HG03469 (cell line): ENCODE data around the gene MRPL22.
"Not testable (repeated sequence)": the region's sequence is repeated elsewhere in the genome, so short reads cannot be mapped to it uniquely, and the experiment has no call there.

Source experiments
- ATAC-seq: cut with Tn5 transposase; IDR thresholded peaks from one replicate; pipeline ENCODE4 v1.9.1; 2021; ENCODE audit warnings: mild to moderate bottlenecking, moderate library complexity, moderate number of reproducible peaks; ENCODE audit not compliant: unreplicated experiment

MRPL22 gene

DNA sequence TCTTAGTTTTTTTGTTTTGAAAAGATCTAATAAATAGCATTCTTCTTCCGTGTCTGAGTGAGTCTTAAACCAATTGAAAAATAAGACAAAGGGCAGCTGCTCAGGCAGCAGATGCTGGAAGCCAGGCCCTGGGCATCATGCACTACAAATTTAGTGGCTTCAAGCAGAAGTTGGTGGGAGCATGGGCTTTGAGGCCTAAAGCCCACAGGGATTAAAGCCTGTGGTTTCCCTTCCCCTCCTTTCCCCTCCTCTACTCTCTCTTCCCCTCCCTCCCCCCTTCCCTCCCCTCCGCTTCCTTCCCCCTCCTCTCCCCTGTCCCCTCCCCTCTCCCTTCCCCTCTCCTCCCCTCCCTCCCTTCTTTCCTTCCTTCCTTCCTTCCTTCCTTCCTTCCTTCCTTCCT lies 52.6 kb downstream of the MRPL22 start:
- ATAC-seq, result no peak

DNA sequence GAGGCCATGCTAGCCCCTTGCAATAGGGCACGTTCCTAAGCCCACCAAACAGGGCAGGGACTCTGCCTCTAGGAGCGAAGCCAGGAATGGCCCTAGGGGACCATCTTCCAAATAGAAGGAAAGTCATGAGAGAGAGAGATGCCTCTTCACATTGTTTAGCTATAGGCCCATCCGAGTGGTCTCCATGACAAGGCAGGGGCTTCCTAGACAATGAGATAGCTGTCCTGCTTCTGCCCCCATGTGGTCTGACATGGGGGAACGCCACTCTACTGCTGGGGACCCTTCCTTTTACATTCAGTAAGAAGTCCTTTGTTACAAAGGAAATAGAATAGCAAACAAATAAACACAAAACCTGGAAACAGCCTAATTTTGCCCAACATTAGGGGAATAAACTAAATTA lies 54.8 kb downstream of the MRPL22 start:
- no peak for ATAC-seq

DNA sequence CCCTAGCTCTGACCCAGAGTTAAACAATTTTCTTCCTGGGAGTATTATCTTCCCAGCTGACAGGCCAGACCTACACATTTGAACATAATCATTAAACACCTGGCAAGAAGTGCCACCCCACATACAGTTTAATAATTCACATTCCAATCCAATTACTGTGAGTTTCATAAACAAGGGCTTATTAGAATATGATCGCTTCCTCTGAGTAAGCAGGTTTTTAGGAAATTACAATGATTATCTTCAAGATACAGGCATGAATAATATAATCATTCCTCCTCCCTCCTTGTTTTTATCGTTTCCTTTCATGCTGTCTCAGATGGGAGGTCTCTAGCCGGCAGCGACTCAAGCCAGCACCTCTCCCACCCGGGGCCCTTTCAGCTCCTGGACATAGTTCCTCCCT lies 56.9 kb downstream of the MRPL22 start:
- no peak for ATAC-seq

DNA sequence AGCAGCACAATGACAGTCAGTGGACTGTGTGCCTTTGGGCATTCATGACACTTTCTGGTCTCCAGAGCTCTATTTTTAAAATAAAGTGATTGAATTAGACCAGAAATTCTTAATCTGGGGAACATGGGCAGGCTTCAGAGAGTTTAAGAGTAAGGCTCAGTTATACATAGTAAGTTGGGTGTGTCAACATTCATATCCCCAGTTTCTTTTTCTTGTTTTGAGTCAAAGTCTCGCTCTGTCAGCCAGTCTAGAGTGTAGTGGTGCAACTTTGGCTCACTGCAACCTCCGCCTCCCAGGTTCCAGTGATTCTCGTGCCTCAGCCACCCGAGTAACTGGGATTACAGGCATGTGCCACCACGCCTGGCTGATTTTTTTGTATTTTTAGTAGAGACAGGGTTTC lies 59.0 kb downstream of the MRPL22 start:
- ATAC-seq, result peak; percentile 54

DNA sequence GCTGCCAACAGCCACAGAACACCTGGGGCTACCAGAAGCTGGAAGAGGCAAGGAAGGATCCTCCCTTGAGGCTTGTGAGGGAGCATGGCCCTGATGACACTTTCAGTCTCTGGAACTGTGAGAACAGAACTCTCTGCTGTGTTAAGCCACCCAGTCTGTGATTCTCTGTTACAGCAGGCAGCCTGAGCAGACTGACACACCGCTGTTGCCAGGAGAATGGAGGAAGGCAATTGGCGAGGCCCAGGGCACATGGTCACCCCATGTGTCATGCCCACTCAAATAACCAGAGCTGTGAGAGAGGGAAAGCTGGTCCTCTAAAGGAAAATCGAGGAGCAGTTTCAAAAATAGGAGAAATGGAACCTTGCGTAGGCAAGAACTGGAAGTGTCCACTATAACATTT lies 60.6 kb downstream of the MRPL22 start:
- no peak for ATAC-seq

DNA sequence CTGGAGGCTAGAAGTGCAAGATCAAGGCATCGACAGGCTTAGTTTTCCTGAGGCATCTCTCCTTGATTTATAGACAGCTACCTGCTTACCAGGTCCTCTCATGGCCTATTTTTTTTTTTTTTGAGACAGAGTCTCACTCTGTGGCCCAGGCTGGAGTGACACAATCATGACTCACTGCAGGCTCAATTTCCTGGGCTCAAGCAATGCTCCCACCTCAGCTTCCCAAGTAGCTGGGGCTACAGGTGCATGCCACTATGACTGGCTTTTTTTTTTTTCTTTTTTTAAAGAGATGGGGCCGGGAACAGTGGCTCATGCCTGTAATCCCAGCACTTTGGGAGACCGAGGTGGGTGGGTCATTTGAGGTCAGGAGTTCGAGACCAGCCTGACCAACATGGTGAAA lies 61.8 kb downstream of the MRPL22 start:
- not testable (repeated sequence) for ATAC-seq

DNA sequence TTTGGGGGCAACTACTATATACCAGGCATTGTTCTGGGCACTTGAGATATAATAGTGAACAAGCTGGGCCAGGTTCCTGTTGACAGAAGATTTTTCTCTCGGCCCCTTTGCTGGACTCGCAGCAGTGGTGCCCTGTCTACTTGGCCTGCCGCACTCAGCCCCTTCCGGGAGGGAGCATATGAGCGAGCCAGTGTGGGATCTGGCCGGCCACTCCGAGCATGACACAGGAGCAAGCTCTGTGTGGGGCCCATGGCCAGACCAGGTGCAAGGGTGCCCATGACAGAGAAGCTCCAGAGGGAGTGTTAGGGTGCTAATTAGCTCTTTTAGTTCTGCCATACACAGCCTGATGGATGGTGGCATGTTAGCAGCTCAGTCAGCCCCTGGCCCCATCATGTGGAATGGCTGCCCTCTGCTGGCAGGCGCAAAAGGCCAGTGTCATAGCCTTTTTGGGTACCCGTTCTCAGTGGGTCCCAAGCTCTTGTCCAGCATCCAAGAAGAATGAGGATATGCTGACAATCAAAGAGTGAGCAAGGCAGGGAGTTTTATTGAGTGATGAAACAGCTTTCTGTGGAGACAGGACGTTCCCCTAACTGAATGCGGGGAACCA lies 63.4 kb downstream of the MRPL22 start:
- ATAC-seq, result no peak

DNA sequence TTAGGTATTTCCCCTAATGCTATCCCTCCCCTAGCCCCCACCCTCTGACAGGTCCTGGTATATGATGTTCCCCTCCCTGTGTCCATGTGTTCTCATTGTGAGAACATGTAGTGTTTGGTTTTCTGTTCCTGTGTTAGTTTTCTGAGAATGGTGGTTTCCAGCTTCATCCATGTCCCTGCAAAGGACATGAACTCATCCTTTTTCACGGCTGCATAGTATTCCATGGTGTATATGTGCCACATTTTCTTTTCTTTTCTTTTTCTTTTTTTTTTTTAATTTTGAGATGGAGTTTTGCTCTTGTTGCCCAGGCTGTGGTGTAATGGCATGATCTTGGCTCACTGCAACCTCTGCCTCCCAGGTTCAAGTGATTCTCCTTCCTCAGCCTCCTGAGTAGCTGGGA lies 65.4 kb downstream of the MRPL22 start:
- ATAC-seq, result not testable (repeated sequence)

DNA sequence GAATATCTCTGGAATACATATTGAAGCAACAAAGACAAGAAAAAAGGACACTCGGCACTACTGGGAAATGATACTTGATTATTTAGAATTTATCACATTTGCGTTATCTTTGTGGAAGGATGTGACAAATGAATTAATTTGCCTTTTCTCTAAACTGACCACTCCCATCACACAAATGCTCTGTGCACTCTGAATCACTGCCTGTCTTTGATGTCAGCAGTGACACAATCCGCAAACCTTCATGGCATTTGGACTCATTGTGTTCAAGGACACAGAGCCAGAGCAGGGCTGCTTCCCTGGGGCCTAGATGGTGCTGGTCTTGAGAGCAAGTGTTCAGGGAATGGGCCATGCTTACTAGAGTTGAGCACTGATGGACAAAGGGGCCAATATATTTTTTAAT lies 67.8 kb downstream of the MRPL22 start:
- ATAC-seq, result no peak

DNA sequence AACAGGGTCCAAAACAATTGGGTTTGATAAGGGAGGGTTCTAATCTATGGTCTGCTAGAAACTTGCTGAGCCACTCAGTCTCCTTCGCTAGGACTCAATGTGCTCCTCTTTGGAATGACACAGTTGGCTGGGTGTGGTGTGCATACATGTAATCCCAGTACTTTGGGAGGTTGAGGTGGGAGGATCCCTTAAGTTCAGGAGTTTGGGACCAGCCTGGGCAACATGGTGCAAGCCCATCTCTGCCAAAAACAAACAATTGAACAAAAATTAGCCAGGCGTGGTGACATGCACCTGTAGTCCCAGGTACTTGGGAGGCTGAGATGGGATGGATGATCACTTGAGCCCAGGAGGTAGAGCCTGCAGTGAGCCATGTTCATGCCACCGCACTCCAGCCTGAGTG lies 70.0 kb downstream of the MRPL22 start:
- ATAC-seq, result no peak

DNA sequence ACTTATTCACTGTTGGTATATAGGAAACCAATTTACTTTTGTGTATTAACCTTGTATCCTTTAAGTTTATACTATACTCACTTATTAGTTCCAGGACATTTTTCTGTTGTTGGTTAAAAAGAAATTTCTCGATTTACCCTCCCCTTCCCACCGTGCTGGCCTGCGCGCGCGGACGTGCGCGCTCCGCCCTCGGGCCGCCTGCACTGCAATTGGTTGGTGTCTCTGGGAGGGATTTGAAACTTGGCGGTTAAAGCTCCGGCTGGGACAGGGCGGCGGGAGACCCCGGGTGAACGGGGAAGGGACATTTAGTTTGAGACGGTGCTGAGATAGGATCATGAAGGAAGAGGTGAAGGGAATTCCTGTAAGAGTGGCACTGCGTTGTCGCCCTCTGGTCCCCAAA lies 72.7 kb downstream of the MRPL22 start, which contains the start of gene KIF4B:
KIF4B (plus strand) TSS at position 230 of the 400 bp plus-strand sequence; CDS start at position 335, 105 bp downstream.
- ATAC-seq, result no peak

DNA sequence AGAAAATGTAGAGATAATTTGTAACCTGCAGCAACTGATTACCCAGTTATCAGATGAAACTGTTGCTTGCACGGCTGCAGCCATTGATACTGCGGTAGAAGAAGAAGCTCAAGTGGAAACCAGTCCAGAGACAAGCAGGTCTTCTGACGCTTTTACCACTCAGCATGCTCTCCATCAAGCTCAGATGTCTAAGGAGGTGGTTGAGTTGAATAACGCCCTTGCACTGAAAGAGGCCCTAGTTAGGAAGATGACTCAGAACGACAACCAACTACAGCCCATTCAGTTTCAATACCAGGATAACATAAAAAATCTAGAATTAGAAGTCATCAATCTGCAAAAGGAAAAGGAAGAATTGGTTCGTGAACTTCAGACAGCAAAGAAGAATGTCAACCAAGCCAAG lies 74.4 kb downstream of the MRPL22 start:
- no peak for ATAC-seq

DNA sequence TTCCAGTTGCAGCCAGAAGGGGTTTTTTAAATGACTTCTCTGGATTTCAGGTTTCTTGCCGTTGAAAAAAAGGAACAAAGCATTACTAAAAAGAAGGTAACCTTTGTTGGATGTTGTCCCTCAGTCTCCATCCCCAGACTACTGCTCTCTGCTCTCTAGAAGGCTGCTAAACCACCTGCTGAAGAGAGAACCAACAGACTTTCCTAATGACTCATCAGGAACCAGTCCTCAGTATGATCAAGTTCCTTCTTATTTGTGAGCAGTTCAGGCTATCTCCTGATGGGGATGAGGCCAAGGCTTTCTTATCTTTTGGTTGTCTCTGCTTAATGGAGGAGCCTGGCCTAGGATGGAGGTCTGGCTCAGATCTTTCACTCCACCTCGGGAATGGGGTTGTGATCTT lies 76.7 kb downstream of the MRPL22 start:
- peak; percentile 99 for ATAC-seq
